NT2/D1 (cell line): ENCODE results near the gene SOS2.

Source experiments
- SUZ12 ChIP-seq: IDR thresholded peaks from 2 replicates; pipeline ENCODE4 v1.6.1; 2011; ENCODE audit not compliant: insufficient read length, insufficient read depth; ENCODE audit errors: extremely low read depth
- YY1 ChIP-seq: IDR thresholded peaks from 2 replicates; pipeline ENCODE4 v1.6.1; 2011; ENCODE audit not compliant: insufficient read length, insufficient read depth

- TF ChIP-seq YY1 (no peak), SUZ12 (no peak)
These were observed 149.1 kb downstream of the SOS2 start for GRCh38 chr14:50082308-50082742.
